Fibroblast of pulmonary artery (primary cell): ENCODE measurements around the gene KMT5B.

Experiments used
- DNase-seq: peaks from one replicate; pipeline ENCODE4 v3.0.0-alpha.2; 2010; ENCODE audit warnings: low read depth
- H3K4me3 ChIP-seq: replicated peaks from 2 replicates; pipeline ENCODE4 v1.5.1; 2011; ENCODE audit warnings: low read depth, mild to moderate bottlenecking, control low read depth, low read length, moderate library complexity
- TF ChIP-seq, protein P1 (sequence below): IDR thresholded peaks from 2 replicates; pipeline ENCODE4 v1.5.1; 2011; ENCODE audit warnings: mild to moderate bottlenecking, control low read depth, low read length, inconsistent platforms; ENCODE audit errors: missing control alignments

Gene KMT5B

GRCh38 chr11:68141246-68142027, 71.7 kb downstream of the KMT5B start:
- H3K4me3 ChIP-seq: no peak overlapping the region
- no peak for DNase-seq
- TF ChIP-seq, protein P1, sequence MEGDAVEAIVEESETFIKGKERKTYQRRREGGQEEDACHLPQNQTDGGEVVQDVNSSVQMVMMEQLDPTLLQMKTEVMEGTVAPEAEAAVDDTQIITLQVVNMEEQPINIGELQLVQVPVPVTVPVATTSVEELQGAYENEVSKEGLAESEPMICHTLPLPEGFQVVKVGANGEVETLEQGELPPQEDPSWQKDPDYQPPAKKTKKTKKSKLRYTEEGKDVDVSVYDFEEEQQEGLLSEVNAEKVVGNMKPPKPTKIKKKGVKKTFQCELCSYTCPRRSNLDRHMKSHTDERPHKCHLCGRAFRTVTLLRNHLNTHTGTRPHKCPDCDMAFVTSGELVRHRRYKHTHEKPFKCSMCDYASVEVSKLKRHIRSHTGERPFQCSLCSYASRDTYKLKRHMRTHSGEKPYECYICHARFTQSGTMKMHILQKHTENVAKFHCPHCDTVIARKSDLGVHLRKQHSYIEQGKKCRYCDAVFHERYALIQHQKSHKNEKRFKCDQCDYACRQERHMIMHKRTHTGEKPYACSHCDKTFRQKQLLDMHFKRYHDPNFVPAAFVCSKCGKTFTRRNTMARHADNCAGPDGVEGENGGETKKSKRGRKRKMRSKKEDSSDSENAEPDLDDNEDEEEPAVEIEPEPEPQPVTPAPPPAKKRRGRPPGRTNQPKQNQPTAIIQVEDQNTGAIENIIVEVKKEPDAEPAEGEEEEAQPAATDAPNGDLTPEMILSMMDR: no peak

DNA sequence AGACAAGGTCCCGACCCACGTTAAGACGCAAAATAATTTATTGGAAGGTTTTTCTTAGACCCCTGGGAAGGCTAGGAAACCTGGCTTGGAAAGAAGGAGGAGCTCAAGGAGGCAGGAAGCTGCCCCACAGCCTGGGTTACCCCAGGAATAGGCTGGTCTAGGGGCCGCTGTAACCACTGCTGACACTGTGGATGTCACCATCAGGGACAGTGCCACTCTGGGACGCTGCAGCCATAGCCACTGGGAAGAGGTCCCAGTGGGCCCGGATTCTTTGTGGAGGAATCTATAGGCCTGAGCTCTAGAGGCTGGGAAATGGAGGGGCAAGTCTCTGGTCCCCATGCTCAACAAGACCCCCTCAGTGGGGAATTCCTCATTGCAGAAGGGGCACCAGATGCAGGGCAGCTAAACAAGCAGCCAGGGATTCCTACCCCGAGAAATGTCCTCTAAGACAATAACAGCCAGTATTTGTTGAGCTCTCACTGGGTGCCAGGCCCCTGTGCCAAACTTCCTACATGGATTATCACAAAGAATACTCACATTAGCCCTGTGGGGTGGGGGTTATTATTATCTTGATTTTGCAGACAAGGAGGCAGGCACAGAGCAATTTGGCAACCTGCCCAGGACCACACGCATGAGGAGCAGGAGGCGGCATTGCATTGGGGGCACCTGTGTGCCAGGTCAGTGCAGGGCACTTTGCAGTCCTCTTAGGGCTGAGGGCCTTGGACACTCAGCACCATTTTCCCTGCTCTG, 72.4 kb downstream of the KMT5B start:
- no peak for DNase-seq
- H3K4me3 ChIP-seq: no peak overlapping the region
- TF ChIP-seq, protein P1: no peak

DNA sequence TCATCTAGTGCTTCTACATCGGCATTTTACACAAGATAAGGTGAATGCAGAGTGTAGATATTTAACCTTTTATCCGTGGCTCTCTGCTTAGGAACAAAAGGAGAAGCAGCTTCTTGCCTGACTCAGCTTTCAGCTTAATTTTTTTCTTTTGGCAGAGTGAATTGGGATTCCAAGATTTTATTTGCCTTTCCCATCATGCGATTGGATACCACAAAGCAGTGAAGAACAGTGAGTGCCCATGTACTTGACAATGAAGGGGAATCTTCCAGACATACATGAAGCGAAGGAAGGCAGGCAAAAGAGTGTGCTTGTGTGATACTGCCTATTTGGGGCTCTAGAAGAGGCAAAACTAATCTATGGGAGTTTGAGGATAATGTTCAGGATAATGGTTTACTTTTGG, 74.9 kb downstream of the KMT5B start:
- TF ChIP-seq, protein P1: no peak
- no peak for DNase-seq
- H3K4me3 ChIP-seq: no peak overlapping the region

DNA sequence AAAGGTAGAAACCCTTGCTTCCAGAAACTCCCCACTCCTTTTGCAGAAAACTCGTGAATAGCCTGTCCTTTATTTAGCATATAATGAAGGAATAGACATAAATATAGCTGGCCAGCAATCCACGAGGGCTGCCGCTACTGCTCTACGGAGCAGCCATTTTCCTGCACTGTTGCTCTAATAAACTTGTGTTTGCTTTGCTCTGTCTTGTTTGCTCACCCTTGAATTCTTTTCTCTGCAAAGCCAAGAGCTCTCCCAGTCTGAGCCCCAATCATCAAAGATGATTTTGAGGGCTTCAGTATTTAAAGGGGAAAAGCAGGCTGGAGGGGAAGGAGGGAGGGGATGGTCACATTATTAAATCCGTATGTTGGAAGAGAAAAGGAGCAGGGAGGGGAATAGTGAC, 75.3 kb downstream of the KMT5B start:
- DNase-seq: no peak
- no peak overlapping the region for H3K4me3 ChIP-seq
- TF ChIP-seq, protein P1: no peak

GRCh38 chr11:68136866-68137265, 76.2 kb downstream of the KMT5B start:
- no peak overlapping the region for H3K4me3 ChIP-seq
- DNase-seq: no peak
- TF ChIP-seq, protein P1: no peak

DNA sequence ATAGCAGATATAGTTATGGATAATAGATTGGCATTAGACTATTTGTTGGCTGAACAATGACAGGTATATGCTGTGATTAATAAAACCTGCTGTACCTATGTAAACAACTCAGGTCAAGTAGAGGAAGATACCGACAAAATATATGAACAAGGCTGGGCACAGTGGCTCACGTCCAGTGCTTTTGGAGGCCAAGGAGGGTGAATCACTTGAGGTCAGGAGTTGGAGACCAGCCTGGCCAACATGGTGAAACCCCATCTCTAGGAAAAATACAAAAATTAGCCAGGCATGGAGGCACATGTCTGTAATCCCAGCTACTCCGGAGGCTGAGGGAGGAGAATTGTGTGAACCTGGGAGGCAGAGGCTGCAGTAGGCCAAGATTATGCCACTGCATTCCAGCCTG, 77.9 kb downstream of the KMT5B start:
- H3K4me3 ChIP-seq: no peak overlapping the region
- TF ChIP-seq, protein P1: no peak
- DNase-seq: no peak
